ENCODE results near the gene CBLN3. TPM values are rescaled to one million over a fixed set of nuclear protein-coding genes. Genes with fewer than 3 reads are reported as not detected.

The CBLN3 gene
- total RNA-seq, 4 donors from 2014 or later = 2.1 to 6.9 (median 5.1) TPM

GRCh38 chr14:24399999-24400718, 29.3 kb downstream of the CBLN3 start:
- Histone ChIP-seq H3K4me1 (peaks cover 0 to 72% (median 30%) of the 10 kb centered on the region in 4 donors), H3K9me3 (no peaks in the 10 kb centered on the region), H3K27me3 (no peaks in the 10 kb centered on the region), H3K27ac (peak overlapping the region; percentile 16 to 89 (median 80)), H3K36me3 (no peaks in the 10 kb centered on the region), H3K4me3 (peak overlapping the region in 3 of 4 donors; percentile 70 to 88 (median 74))
- TF ChIP-seq CTCF (IDR thresholded peaks at IDR 0.05) = no peak
- TF ChIP-seq POLR2A (IDR thresholded peaks at IDR 0.05) = no peak
- TF ChIP-seq EP300 (IDR thresholded peaks at IDR 0.05) = peak in 1 of 2 donors; percentile 22
- WGBS, 2 donors = 39 to 43% methylated on average over 4 of the region's 4 CpGs
- DNase-seq (ENCODE audit: low spot score in 2 of 2) = no peak

- WGBS, 2 donors = 7 to 19% methylated on average over 7 to 8 of the region's 8 CpGs
- Histone ChIP-seq H3K4me3 (peak overlapping the region; percentile 55 to 88 (median 72)), H3K4me1 (peaks cover 0 to 69% (median 29%) of the 10 kb centered on the region in 4 donors), H3K36me3 (no peaks in the 10 kb centered on the region), H3K27me3 (no peaks in the 10 kb centered on the region), H3K9me3 (no peaks in the 10 kb centered on the region), H3K27ac (peak overlapping the region; percentile 16 to 89 (median 80))
- DNase-seq (ENCODE audit: low spot score in 2 of 2) = no peak
- TF ChIP-seq CTCF (IDR thresholded peaks at IDR 0.05) (no peak), POLR2A (IDR thresholded peaks at IDR 0.05) (no peak), EP300 (IDR thresholded peaks at IDR 0.05) (no peak)
Observed at GRCh38 chr14:24399447-24399822, 30.0 kb downstream of the CBLN3 start.

- H3K27me3 ChIP-seq = no peaks in the 10 kb centered on the region
- TF ChIP-seq CTCF (IDR thresholded peaks at IDR 0.05) (no peak), EP300 (IDR thresholded peaks at IDR 0.05) (no peak)
- H3K4me1 ChIP-seq = peaks cover 0 to 63% (median 26%) of the 10 kb centered on the region in 4 donors
- no peaks in the 10 kb centered on the region for H3K36me3 ChIP-seq
- no peak for DNase-seq (ENCODE audit: low spot score in 2 of 2)
- no peaks in the 10 kb centered on the region for H3K9me3 ChIP-seq
- H3K27ac ChIP-seq = peak within 1 kb of the TSS; percentile 16 to 89 (median 80)
- peak within 1 kb of the TSS; percentile 55 to 88 (median 72) for H3K4me3 ChIP-seq
- WGBS, 2 donors = 0 to 2% methylated on average over 28 to 45 of the region's 57 CpGs
Observed at GRCh38 chr14:24398653-24399446, 30.6 kb downstream of the CBLN3 start, which contains the start of gene NYNRIN. Gene NYNRIN (plus strand): TSS chr14:24399003. CDS start chr14:24399247, 244 bp downstream.

GRCh38 chr14:24398293-24398652, 31.2 kb downstream of the CBLN3 start:
- DNase-seq (ENCODE audit: low spot score in 2 of 2) = no peak
- Histone ChIP-seq H3K36me3 (no peaks in the 10 kb centered on the region), H3K9me3 (no peaks in the 10 kb centered on the region), H3K4me3 (peak overlapping the region; percentile 55 to 88 (median 72)), H3K4me1 (peaks cover 0 to 57% (median 23%) of the 10 kb centered on the region in 4 donors), H3K27me3 (no peaks in the 10 kb centered on the region), H3K27ac (peak overlapping the region; percentile 16 to 89 (median 80))
- 0 to 2% methylated on average over 6 to 7 of the region's 7 CpGs for WGBS, 2 donors
- TF ChIP-seq POLR2A (IDR thresholded peaks at IDR 0.05) (no peak), CTCF (IDR thresholded peaks at IDR 0.05) (no peak), EP300 (IDR thresholded peaks at IDR 0.05) (no peak)

Measured in tibial nerve (tissue), 4 donors.